ENCODE measurements around the gene CHRNA4. TPM values are rescaled to one million over a fixed set of nuclear protein-coding genes. Genes with fewer than 3 reads are reported as not detected.

The CHRNA4 gene
- total RNA-seq, 3 donors from 2014 or later, result not detected

- intact Hi-C loops (cut with DNase I; ENCODE audit: low total_unique reads), result no loop called here
- H3K9me3 ChIP-seq, result no peaks in the 10 kb centered on the region
- no peak for TF ChIP-seq POLR2AphosphoS5 (IDR thresholded peaks at IDR 0.05)
- no peak for TF ChIP-seq CTCF (IDR thresholded peaks at IDR 0.05)
- TF ChIP-seq POLR2A (IDR thresholded peaks at IDR 0.05), result no peak
- peaks cover 0 to 95% of the 10 kb centered on the region in 2 donors for H3K27me3 ChIP-seq
- no peaks in the 10 kb centered on the region for H3K4me1 ChIP-seq
- no peak for DNase-seq (ENCODE audit: low spot score in 2 of 2)
- H3K4me3 ChIP-seq, result no peak overlapping the region
- no peaks in the 10 kb centered on the region for H3K36me3 ChIP-seq
- no peak overlapping the region for H3K27ac ChIP-seq
Measured at GRCh38 chr20:63374504-63374903, 13.4 kb upstream of the CHRNA4 start.

GRCh38 chr20:63373996-63374395, 12.8 kb upstream of the CHRNA4 start:
- intact Hi-C loops (cut with DNase I; ENCODE audit: low total_unique reads), result no loop called here
- no peaks in the 10 kb centered on the region for H3K36me3 ChIP-seq
- H3K27ac ChIP-seq, result no peak overlapping the region
- no peak overlapping the region for H3K4me3 ChIP-seq
- no peaks in the 10 kb centered on the region for H3K9me3 ChIP-seq
- no peak for DNase-seq (ENCODE audit: low spot score in 2 of 2)
- TF ChIP-seq POLR2A (IDR thresholded peaks at IDR 0.05) (no peak), CTCF (IDR thresholded peaks at IDR 0.05) (no peak), POLR2AphosphoS5 (IDR thresholded peaks at IDR 0.05) (no peak)
- H3K27me3 ChIP-seq, result peaks cover 0 to 90% of the 10 kb centered on the region in 2 donors
- H3K4me1 ChIP-seq, result no peaks in the 10 kb centered on the region

GRCh38 chr20:63372971-63373885, 12.1 kb upstream of the CHRNA4 start:
- no peak overlapping the region for H3K27ac ChIP-seq
- H3K27me3 ChIP-seq, result peaks cover 0 to 86% of the 10 kb centered on the region in 2 donors
- DNase-seq (ENCODE audit: low spot score in 2 of 2), result no peak
- intact Hi-C loops (cut with DNase I; ENCODE audit: low total_unique reads), result no loop called here
- H3K36me3 ChIP-seq, result no peaks in the 10 kb centered on the region
- no peak overlapping the region for H3K4me3 ChIP-seq
- H3K4me1 ChIP-seq, result no peaks in the 10 kb centered on the region
- no peaks in the 10 kb centered on the region for H3K9me3 ChIP-seq
- no peak for TF ChIP-seq POLR2A (IDR thresholded peaks at IDR 0.05)
- TF ChIP-seq POLR2AphosphoS5 (IDR thresholded peaks at IDR 0.05), result no peak
- no peak for TF ChIP-seq CTCF (IDR thresholded peaks at IDR 0.05)

- Histone ChIP-seq H3K4me3 (no peak overlapping the region), H3K4me1 (no peaks in the 10 kb centered on the region), H3K27me3 (peaks cover 0 to 83% of the 10 kb centered on the region in 2 donors), H3K9me3 (no peaks in the 10 kb centered on the region), H3K36me3 (no peaks in the 10 kb centered on the region), H3K27ac (no peak overlapping the region)
- DNase-seq (ENCODE audit: low spot score in 2 of 2), result no peak
- intact Hi-C loops (cut with DNase I; ENCODE audit: low total_unique reads), result no loop called here
- no peak for TF ChIP-seq POLR2AphosphoS5 (IDR thresholded peaks at IDR 0.05)
- no peak for TF ChIP-seq POLR2A (IDR thresholded peaks at IDR 0.05)
- TF ChIP-seq CTCF (IDR thresholded peaks at IDR 0.05), result no peak
Measured at GRCh38 chr20:63371291-63371865, 10.2 kb upstream of the CHRNA4 start.

- Histone ChIP-seq H3K4me1 (no peaks in the 10 kb centered on the region), H3K27ac (no peak overlapping the region), H3K27me3 (peaks cover 0 to 81% of the 10 kb centered on the region in 2 donors), H3K36me3 (no peaks in the 10 kb centered on the region), H3K9me3 (no peaks in the 10 kb centered on the region), H3K4me3 (no peak overlapping the region)
- no peak for TF ChIP-seq POLR2AphosphoS5 (IDR thresholded peaks at IDR 0.05)
- TF ChIP-seq POLR2A (IDR thresholded peaks at IDR 0.05), result no peak
- TF ChIP-seq CTCF (IDR thresholded peaks at IDR 0.05), result no peak
- no peak for DNase-seq (ENCODE audit: low spot score in 2 of 2)
- intact Hi-C loops (cut with DNase I; ENCODE audit: low total_unique reads), result no loop called here
Measured at GRCh38 chr20:63370618-63371187, 9.6 kb upstream of the CHRNA4 start.
